Activated CD4-positive, alpha-beta T cell treated with anti-CD3 and anti-CD28 coated beads for 4 hours (primary cell): ENCODE results near the gene RANBP3L.
A peak's percentile ranks its signal among the peaks of the same experiment; 100 is the strongest.

ENCODE experiments used
- DNase-seq, 2 donors: peaks; one replicate each; pipeline ENCODE4 v3.0.0-alpha.2; 2020

RANBP3L gene

GRCh38 chr5:36242534-36243485 is 58.9 kb downstream of the RANBP3L start:
- DNase-seq: no peak

DNA sequence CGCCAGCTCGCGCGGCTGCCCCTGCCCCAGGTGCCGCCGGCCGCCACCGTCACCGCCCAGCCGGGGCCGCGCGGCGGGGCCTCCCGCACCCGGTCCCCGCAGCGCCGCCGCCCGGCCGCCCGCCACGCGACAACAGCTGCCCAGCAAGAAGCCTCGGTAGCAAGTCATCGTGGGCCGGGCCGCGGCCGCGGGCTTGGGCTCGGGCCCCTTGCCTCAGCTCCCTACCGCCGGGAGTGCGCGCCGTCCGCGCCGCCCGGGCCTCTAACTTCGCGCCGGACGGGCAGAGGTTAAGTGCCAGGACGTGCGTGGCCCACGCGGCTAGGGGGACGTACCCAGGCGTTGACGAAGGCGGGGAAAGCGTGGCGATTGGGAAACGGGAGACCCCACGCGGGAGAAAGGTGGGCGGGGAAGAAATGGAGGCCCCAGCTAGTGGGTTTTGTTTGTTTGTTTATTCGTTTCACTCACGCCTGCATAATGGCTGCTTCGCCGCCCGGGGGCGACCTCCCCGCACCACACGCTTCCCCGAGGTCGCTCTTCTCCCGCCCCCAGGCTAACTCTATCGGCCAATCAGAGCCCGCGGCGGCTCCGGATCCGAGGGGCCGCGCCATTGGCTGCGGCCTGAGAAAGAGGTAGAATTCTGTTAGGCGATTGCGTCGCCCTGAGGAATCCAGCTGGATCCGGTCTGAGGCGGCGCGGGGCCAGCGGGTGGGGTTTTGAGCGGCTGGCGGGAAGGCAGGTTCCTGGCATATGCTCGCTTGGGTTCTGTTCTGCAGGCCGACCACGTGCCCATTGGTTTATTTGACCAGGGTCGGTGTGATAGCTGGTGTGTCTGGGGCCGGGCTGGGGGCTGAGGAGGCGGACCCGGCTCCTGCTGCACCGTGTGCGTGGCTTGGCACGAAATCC is 59.8 kb downstream of the RANBP3L start, which contains the start of gene NADK2:
Gene NADK2, minus strand, starts transcription at position 295 of the 903 bp plus-strand sequence. Its CDS starts 127 bp downstream, at position 168.
- peak; percentile 92 for DNase-seq

- DNase-seq: peak; percentile 21 to 24
These were observed 60.7 kb downstream of the RANBP3L start for GRCh38 chr5:36240779-36241630.

- no peak for DNase-seq
These were observed 62.1 kb downstream of the RANBP3L start for GRCh38 chr5:36239370-36240293.

DNA sequence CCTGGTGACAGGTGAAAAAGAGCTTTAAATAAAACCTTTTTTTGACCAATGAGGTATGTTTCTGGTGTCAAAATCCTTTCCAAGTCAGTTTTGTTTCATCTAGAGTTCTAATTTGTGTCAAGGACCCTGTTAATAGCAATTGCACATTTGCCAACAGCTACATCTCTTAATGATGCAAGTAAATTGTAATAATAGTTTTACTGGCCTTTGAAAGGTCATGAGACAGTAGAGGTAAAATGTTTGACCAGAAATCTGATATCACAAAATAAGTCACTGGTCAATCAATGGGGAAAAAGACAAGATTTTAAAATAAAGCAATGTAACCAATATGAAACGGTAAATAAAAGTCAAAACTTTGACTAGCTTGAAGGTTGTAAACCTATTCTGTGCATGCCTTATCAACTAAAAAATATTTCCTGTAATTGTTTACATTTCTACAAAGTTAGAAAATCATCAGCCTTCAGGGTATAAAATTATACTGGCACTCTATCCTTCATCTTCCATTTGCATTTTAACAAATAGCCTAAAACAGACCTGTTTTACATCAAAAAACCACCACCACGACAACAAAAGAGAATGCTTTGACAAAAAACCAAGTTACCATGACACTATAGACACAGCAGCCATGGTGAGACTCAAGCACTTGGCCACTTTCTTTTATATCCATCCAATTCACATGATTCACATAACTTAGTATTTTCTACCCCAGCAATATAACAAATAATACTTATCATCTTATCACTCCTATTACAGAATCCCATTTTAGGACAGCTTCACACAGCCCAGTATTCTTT is 63.0 kb downstream of the RANBP3L start:
- no peak for DNase-seq

DNA sequence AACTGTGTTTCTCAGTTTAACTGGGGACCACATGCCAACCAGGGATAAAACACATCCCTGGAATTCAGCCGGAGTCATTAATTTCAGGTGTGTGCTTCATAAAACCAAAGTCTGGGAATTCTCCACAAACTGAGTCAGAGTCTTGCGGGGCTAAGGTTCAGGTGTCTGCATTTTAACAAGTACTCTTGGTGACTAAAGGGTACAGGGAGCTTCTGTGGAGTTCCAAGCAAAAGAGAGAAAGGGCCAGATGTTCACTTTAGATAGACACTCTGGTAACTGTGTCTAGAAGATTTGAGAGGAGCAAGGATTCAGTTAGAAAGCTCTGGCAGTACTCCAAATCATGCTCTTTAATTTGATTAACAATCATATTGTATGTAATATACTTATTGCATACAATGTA is 64.0 kb downstream of the RANBP3L start:
- DNase-seq: no peak

DNA sequence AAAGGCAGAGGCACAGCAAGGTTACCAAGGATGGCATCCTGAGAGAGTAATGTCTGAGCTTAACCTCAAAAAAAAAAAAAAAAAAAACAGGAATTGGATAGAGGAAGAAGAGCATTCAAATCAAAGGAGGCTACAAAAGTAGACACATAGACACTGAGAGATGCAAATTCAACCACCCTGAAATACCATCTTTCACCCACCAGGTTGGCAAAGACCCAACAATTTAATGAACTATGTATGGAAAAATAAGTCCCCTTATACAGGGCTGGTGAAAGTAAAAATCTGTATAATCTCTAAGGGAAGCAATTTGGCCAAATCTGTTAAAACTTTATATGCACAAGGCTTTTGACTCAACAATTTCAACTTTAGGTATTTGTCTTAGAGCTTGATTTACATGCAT is 64.9 kb downstream of the RANBP3L start:
- no peak for DNase-seq

DNA sequence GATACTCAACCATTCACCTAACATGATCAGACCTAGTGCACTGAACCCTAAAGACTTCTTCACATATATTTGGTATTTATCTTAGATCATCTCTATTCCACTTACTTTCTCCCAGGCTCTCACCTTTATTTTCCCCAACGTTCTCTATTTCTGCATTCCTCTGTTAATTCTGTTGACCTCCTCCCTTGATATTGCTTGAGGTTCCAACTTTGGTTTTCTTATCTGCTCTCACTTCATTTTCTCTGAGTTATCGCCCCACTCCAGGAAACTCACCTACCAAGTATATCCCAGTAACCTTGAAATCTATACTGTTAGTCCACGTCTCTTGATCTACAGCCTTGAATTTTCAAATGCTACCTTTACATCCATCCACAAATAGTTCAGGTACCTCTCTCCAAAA is 69.2 kb downstream of the RANBP3L start:
- DNase-seq: no peak

- no peak for DNase-seq
These were observed 71.4 kb downstream of the RANBP3L start for GRCh38 chr5:36230151-36230790.

DNA sequence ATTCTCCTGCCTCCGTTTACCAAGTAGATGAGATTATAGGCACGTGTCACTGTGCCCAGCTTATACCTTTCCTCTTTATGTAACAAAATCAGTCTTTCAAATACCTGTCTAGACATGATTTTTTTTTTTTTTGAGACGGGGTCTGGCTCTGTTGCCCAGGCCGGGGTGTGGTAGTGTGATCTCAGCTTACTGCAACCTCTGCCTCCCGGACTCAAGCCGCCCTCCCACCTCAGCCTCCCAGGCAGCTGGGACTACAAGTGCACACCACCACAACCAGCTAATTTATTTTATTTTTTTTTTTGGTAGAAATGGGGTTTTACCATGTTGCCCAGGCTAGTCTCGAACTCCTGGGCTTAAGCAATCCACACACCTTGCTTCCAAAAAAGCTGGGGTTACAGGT is 73.2 kb downstream of the RANBP3L start:
- DNase-seq: no peak

DNA sequence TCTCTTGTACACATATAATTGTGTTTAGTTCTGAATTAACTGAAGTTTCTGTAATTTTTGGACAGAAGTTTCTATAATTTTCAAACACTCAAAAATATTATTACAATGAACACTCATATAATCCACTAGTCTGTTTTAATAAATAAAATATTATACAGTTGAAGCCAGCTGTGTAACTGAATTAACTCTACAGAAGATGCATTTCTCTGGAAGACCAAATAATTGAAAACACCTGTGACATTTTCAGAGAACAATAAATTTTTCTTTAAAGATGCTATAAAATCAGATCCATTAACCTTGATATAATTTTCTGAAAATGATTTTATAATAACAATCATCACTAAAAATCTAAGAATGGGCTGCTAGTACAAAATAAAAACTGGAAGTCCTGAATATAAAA is 74.7 kb downstream of the RANBP3L start:
- no peak for DNase-seq

GRCh38 chr5:36222620-36223019 is 79.1 kb downstream of the RANBP3L start:
- DNase-seq: no peak

DNA sequence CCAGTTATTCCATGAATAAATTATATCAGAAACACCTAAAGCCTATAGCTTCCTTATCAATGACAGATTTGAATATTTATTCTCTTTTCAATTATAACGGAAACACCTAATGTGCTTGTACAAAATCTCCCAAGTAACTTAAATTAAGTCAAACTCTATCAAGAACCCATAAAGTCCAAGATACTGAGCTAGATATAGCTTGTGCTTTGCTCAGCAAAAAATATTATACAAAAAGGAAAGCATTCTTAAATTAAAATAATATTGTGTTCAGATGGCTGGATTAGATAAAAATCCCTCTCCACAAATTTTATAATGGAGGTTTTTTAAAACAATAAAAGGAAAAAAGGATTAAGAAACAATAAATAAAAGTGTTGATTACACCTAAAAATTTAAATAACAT is 83.7 kb downstream of the RANBP3L start:
- DNase-seq: no peak

DNA sequence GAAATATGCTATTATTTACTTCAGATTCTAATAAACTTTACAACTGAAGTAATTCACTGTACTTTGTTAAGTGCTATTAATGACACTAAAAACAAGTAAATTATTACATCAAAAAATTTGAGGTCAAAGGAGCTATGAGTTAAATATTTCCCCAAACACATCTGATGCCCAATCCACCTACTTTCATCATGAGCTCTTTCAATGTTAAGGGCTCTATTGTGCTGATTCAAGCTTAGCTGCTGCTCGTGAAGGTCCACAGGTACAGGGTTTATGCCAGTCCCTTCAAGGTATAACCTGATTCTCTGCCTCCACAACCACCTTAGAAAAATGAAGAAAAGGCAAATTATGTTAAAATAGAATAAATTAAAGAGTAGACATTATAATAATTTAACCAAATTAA is 84.1 kb downstream of the RANBP3L start:
- DNase-seq: no peak

- no peak for DNase-seq
These were observed 85.8 kb downstream of the RANBP3L start for GRCh38 chr5:36215910-36216309.

- no peak for DNase-seq
These were observed 87.3 kb downstream of the RANBP3L start for GRCh38 chr5:36214436-36214835.

DNA sequence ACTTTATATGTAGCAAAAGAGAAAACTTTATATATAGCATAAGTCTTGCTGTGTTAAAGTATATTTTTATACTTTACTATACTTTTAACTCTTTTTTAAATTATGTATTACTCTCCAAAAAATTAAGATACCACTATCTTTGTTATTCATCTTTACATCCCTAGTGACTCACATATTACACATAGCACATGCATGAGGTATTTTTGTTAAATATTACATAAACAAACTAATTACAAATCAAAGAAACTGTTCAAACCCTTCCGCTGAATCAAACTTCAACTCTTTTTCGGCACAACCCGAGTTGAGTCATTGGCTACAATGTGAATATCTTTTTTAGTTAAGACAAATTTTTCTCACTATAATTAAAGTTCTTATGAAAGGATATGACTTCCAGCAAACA is 92.0 kb downstream of the RANBP3L start:
- DNase-seq: no peak

DNA sequence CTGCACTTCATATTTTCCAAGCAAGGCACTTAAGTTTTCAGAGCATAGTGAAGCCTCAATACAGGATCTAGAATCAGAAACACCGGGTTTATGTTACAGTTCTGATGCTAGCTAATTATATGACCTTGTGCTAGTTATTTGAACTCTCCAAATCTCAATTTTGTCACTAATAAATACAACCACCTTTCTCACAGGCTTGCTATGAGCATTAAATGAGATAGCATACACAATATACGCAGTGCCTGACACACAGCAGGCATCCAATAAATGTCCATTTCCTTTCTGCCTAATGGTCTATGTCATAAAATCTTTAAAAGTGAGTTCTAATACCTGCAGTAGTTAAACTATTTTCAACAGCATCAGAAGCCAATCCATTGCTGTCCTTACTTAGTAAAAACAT is 92.9 kb downstream of the RANBP3L start:
- DNase-seq: no peak

DNA sequence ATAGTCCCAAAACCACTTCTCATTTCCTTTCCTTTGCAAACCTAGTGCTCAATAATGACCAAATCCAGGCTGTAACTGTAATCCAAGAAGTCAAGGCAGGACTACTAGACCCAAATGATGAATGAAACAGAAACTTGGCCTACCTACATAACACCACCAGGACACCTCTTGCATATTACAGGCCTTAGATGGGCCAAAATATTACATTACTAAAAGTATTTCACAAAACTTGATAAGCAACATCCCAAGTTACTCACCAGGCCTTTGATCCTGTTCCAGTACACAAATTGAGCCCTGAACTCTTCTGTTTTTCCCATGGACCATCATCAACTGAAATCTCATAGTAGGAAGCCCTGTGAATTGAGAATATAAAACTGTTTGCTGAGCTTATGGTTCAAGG is 94.8 kb downstream of the RANBP3L start:
- DNase-seq: no peak

- no peak for DNase-seq
These were observed 96.4 kb downstream of the RANBP3L start for GRCh38 chr5:36205329-36205728.
